OCI-LY3 (cell line): ENCODE data around the gene VEGFC.

Experiments used
- CTCF ChIP-seq: fragments of 200-600, 300-600 bp; sonication (generic); IDR thresholded peaks from 2 replicates; pipeline ENCODE4 v1.5.1; 2014; ENCODE audit warnings: antibody characterized with exemption, low read length, low read depth
- EZH2phosphoT487 ChIP-seq: fragments of 200-600 bp; shearing (Covaris generic); IDR thresholded peaks from 2 replicates; pipeline ENCODE4 v1.6.1; 2018; ENCODE audit warnings: antibody characterized with exemption, mixed run types, low read depth

GRCh38 chr4:176753049-176753448 is 39.7 kb downstream of the VEGFC start:
- TF ChIP-seq CTCF (no peak), EZH2phosphoT487 (no peak)
